HepG2 (cell line): Measurements from ENCODE around the gene GPT2. TPM values are rescaled to one million over a fixed set of nuclear protein-coding genes. Genes with fewer than 3 reads are reported as not detected.

Experiments
- ETS1 ChIP-seq: sonication (generic); formaldehyde crosslinking; IDR thresholded peaks from 2 replicates; pipeline ENCODE4 v1.4.0; 2020; ENCODE audit warnings: missing genetic modification reagents
- GMEB2 ChIP-seq: IDR thresholded peaks from 2 replicates; pipeline ENCODE4 v1.6.1; 2016; ENCODE audit warnings: missing biosample characterization, missing genetic modification reagents, low read depth
- HHEX ChIP-seq: IDR thresholded peaks from 2 replicates; pipeline ENCODE4 v1.6.1; 2016; ENCODE audit warnings: control low read depth
- MEIS2 ChIP-seq: sonication (generic); formaldehyde crosslinking; IDR thresholded peaks from 2 replicates; pipeline ENCODE4 v1.9.0; 2021; ENCODE audit warnings: mild to moderate bottlenecking, missing genetic modification reagents
- MYC ChIP-seq: sonication (generic); formaldehyde crosslinking; IDR thresholded peaks from 2 replicates; pipeline ENCODE4 v1.9.0; 2021; ENCODE audit warnings: missing genetic modification reagents, borderline replicate concordance
- TRIM24 ChIP-seq: sonication (generic); formaldehyde crosslinking; IDR thresholded peaks from 2 replicates; pipeline ENCODE4 v1.8.0; 2022; ENCODE audit warnings: mild to moderate bottlenecking, missing genetic modification reagents
- UBTF ChIP-seq: sonication (generic); formaldehyde crosslinking; IDR thresholded peaks from 2 replicates; pipeline ENCODE4 v1.4.0; 2020; ENCODE audit warnings: mild to moderate bottlenecking, missing genetic modification reagents
- XBP1 ChIP-seq: sonication (generic); formaldehyde crosslinking; IDR thresholded peaks from 2 replicates; pipeline ENCODE4 v1.5.0; 2020; ENCODE audit warnings: missing genetic modification reagents
- YY1 ChIP-seq: IDR thresholded peaks from 2 replicates; pipeline ENCODE4 v1.6.1; 2011; ENCODE audit warnings: low read length, low read depth, moderate library complexity, mild to moderate bottlenecking; ENCODE audit not compliant: insufficient read depth, insufficient replicate concordance
- ZBTB46 ChIP-seq: sonication (generic); formaldehyde crosslinking; IDR thresholded peaks from 2 replicates; pipeline ENCODE4 v1.4.0; 2020; ENCODE audit warnings: mild to moderate bottlenecking, missing genetic modification reagents, borderline replicate concordance
- ZC3H13 ChIP-seq: sonication (generic); formaldehyde crosslinking; IDR thresholded peaks from 2 replicates; pipeline ENCODE4 v1.8.1; 2023; ENCODE audit warnings: mild to moderate bottlenecking, missing genetic modification reagents, moderate library complexity
- ZNF180 ChIP-seq: sonication (generic); formaldehyde crosslinking; IDR thresholded peaks from 2 replicates; pipeline ENCODE4 v1.4.0; 2020; ENCODE audit warnings: low read depth, missing genetic modification reagents, borderline replicate concordance
- ZNF367 ChIP-seq: sonication (generic); formaldehyde crosslinking; IDR thresholded peaks from 2 replicates; pipeline ENCODE4 v1.4.0; 2020; ENCODE audit warnings: missing genetic modification reagents, borderline replicate concordance
- ZNF503 ChIP-seq: sonication (generic); formaldehyde crosslinking; IDR thresholded peaks from 2 replicates; pipeline ENCODE4 v1.4.0; 2020; ENCODE audit warnings: missing genetic modification reagents
- ZNF564 ChIP-seq: sonication (generic); formaldehyde crosslinking; IDR thresholded peaks from 2 replicates; pipeline ENCODE4 v1.8.1; 2023; ENCODE audit warnings: mild to moderate bottlenecking, missing genetic modification reagents
- ZSCAN9 ChIP-seq: IDR thresholded peaks from 2 replicates; pipeline ENCODE4 v1.6.1; 2016; ENCODE audit warnings: borderline replicate concordance
- ZUFSP ChIP-seq: sonication (generic); formaldehyde crosslinking; IDR thresholded peaks from 2 replicates; pipeline ENCODE4 v1.9.0; 2021; ENCODE audit warnings: missing genetic modification reagents, mild to moderate bottlenecking, borderline replicate concordance
- polyA plus RNA-seq, 8 experiments: library from polyadenylated mRNA; depleted of rRNA in 3 of 8; stranded (reverse) in 7 of 8; unstranded in 1 of 8; fragments of >200 nt; fragmentation: Illumina TruSeq in 4 of 8; extraction: Trizol in 4 of 8; gene quantifications; 2 replicates each; pipeline versions ENCODE4 v1.2.1 to v1.2.3, GENCODE V29; 2011 to 2016; ENCODE audit warnings: low read depth in 4 of 8, missing spikeins in 1 of 8, mixed read lengths in 1 of 8; ENCODE audit not compliant: insufficient read depth in 1 of 8
- total RNA-seq, 5 experiments: library from RNA; depleted of rRNA; stranded (reverse); fragments of >200 nt; fragmentation: Illumina TruSeq; extraction: Trizol; gene quantifications; 2 replicates each; pipeline ENCODE4 v1.2.3, GENCODE V29; 2016; ENCODE audit warnings: low read depth in 1 of 5

The GPT2 gene
- total and polyA plus RNA-seq, 2 of the 13 experiments (the other 11 are each of a cell fraction or from before 2014, with no cell fraction given) = 138 to 267 TPM

- TF ChIP-seq GMEB2 = no peak
- TF ChIP-seq TRIM24 (CRISPR knock-in tag) = no peak
- TF ChIP-seq ETS1 (CRISPR knock-in tag) = 0 out of 2 replicates have a peak, but pooled peaks have one; percentile 40
- no peak for TF ChIP-seq HHEX (CRISPR knock-in tag)
- 0 out of 2 replicates have a peak, but pooled peaks have one; percentile 30 for TF ChIP-seq MEIS2 (CRISPR knock-in tag)
- TF ChIP-seq ZNF503 (CRISPR knock-in tag) = 0 out of 2 replicates have a peak, but pooled peaks have one; percentile 5
- 0 out of 2 replicates have a peak, but pooled peaks have one; percentile 12 for TF ChIP-seq UBTF (CRISPR knock-in tag)
- peak; percentile 42; the same call in 1 of the 2 replicates for TF ChIP-seq ZNF367
- 0 out of 2 replicates have a peak, but pooled peaks have one; percentile 4 for TF ChIP-seq ZSCAN9 (CRISPR knock-in tag)
- 0 out of 2 replicates have a peak, but pooled peaks have one; percentile 8 for TF ChIP-seq ZC3H13 (CRISPR knock-in tag)
- TF ChIP-seq MYC (CRISPR knock-in tag) = peak; percentile 1; the same call in 1 of the 2 replicates
- no peak for TF ChIP-seq YY1
- no peak for TF ChIP-seq ZUFSP
- TF ChIP-seq ZNF180 (CRISPR knock-in tag) = peak; percentile 57; the same call in 1 of the 2 replicates
- 0 out of 2 replicates have a peak, but pooled peaks have one; percentile 44 for TF ChIP-seq XBP1 (CRISPR knock-in tag)
- TF ChIP-seq ZBTB46 = no peak
- no peak for TF ChIP-seq ZNF564 (CRISPR knock-in tag)
These were observed 2.8 kb downstream of the GPT2 start (continued) for GRCh38 chr16:46886764-46887523.
